Adipose tissue (tissue), 3 donors: ENCODE data around the gene CRB1. TPM values are rescaled to one million over a fixed set of nuclear protein-coding genes. Genes with fewer than 3 reads are reported as not detected.

Source experiments
- H3K27ac ChIP-seq: one replicate; pipeline ENCODE4 v1.5.1; 2013; ENCODE audit warnings: low read depth, low read length
- WGBS, 3 donors: extraction: QIAGEN DNeasy Blood & Tissue Kit; methylation state at CpG; one replicate each; pipeline ENCODE4 v1.1.7; 2013; 5-methylcytosine and 5-hydroxymethylcytosine counted together
- polyA plus RNA-seq, 3 donors: library from polyadenylated mRNA; stranded (reverse); fragments of 200-250 nt; gene quantifications; one replicate each; pipeline ENCODE4 v1.2.3, GENCODE V29; 2013
- donor health status: healthy with polysubstance abuse.
- donor health status: Bipolar disorder and iron deficiency.
- donor health status: healthy.

CRB1 gene
- polyA plus RNA-seq, result under 1 TPM in 2 of 3 donors, not detected in 1; 0.01 to 0.16 TPM

- no peak within 1 kb of the TSS for H3K27ac ChIP-seq
- WGBS, 3 donors, result 39 to 60% (median 46%) methylated on average over 4 of the region's 4 CpGs
These were observed at the start of gene CRB1 for GRCh38 chr1:197268012-197268411. Gene CRB1 (plus strand): TSS chr1:197268252. CDS start chr1:197268413, 161 bp downstream.

GRCh38 chr1:197218857-197219256 is 49.2 kb upstream of the CRB1 start:
- H3K27ac ChIP-seq, result no peak overlapping the region

- WGBS, 3 donors, result 81 to 94% (median 92%) methylated on average over 21 of the region's 21 CpGs
- H3K27ac ChIP-seq, result no peak overlapping the region
These were observed 45.9 kb upstream of the CRB1 start for GRCh38 chr1:197222025-197222685.

GRCh38 chr1:197222780-197223179 is 45.3 kb upstream of the CRB1 start:
- WGBS, 3 donors, result 92 to 97% (median 94%) methylated on average over 2 of the region's 2 CpGs
- H3K27ac ChIP-seq, result no peak overlapping the region

GRCh38 chr1:197224160-197224559 is 43.9 kb upstream of the CRB1 start:
- H3K27ac ChIP-seq, result no peak overlapping the region
- WGBS, 3 donors, result 52 to 89% (median 75%) methylated on average over 1 of the region's 1 CpG

GRCh38 chr1:197225611-197226010 is 42.4 kb upstream of the CRB1 start:
- WGBS, 3 donors, result 75 to 84% (median 82%) methylated on average over 5 of the region's 5 CpGs
- no peak overlapping the region for H3K27ac ChIP-seq

- H3K27ac ChIP-seq, result no peak overlapping the region
- 62 to 86% (median 79%) methylated on average over 1 of the region's 1 CpG for WGBS, 3 donors
These were observed 33.5 kb upstream of the CRB1 start for GRCh38 chr1:197234581-197234980.

GRCh38 chr1:197235355-197235754 is 32.7 kb upstream of the CRB1 start:
- WGBS, 3 donors, result 78 to 84% (median 84%) methylated on average over 2 of the region's 2 CpGs
- no peak overlapping the region for H3K27ac ChIP-seq

GRCh38 chr1:197247465-197247864 is 20.6 kb upstream of the CRB1 start:
- no peak overlapping the region for H3K27ac ChIP-seq
- 27 to 48% (median 47%) methylated on average over 1 of the region's 1 CpG for WGBS, 3 donors

- 35 to 52% (median 40%) methylated on average over 2 of the region's 2 CpGs for WGBS, 3 donors
- H3K27ac ChIP-seq, result no peak overlapping the region
These were observed 18.7 kb upstream of the CRB1 start for GRCh38 chr1:197249324-197249723.

GRCh38 chr1:197250616-197251015 is 17.4 kb upstream of the CRB1 start:
- H3K27ac ChIP-seq, result no peak overlapping the region
- 61 to 64% (median 64%) methylated on average over 2 of the region's 2 CpGs for WGBS, 3 donors

GRCh38 chr1:197252973-197253372 is 15.1 kb upstream of the CRB1 start:
- no peak overlapping the region for H3K27ac ChIP-seq
- 61 to 74% (median 67%) methylated on average over 4 of the region's 4 CpGs for WGBS, 3 donors

- H3K27ac ChIP-seq, result no peak overlapping the region
- WGBS, 3 donors, result 26 to 38% (median 32%) methylated on average over 1 of the region's 1 CpG
These were observed 13.2 kb upstream of the CRB1 start for GRCh38 chr1:197254866-197255265.

- 80 to 96% (median 85%) methylated on average over 1 of the region's 1 CpG for WGBS, 3 donors
- H3K27ac ChIP-seq, result no peak overlapping the region
These were observed 3.0 kb upstream of the CRB1 start for GRCh38 chr1:197264936-197265567.

GRCh38 chr1:197269053-197269452 is 1.0 kb downstream of the CRB1 start:
- no peak overlapping the region for H3K27ac ChIP-seq
- WGBS, 3 donors, result 46 to 57% (median 52%) methylated on average over 6 of the region's 6 CpGs

GRCh38 chr1:197272791-197273190 is 4.7 kb downstream of the CRB1 start:
- no peak overlapping the region for H3K27ac ChIP-seq

GRCh38 chr1:197277166-197277565 is 9.1 kb downstream of the CRB1 start:
- no peak overlapping the region for H3K27ac ChIP-seq
- 81 to 94% (median 85%) methylated on average over 3 of the region's 3 CpGs for WGBS, 3 donors

GRCh38 chr1:197284325-197284724 is 16.3 kb downstream of the CRB1 start:
- 38 to 88% (median 84%) methylated on average over 3 of the region's 3 CpGs for WGBS, 3 donors
- H3K27ac ChIP-seq, result no peak overlapping the region

- H3K27ac ChIP-seq, result no peak overlapping the region
- 62 to 83% (median 78%) methylated on average over 2 of the region's 2 CpGs for WGBS, 3 donors
These were observed 16.9 kb downstream of the CRB1 start for GRCh38 chr1:197284966-197285365.

GRCh38 chr1:197285526-197286205 is 17.6 kb downstream of the CRB1 start:
- WGBS, 3 donors, result 54 to 80% (median 77%) methylated on average over 4 of the region's 4 CpGs
- H3K27ac ChIP-seq, result no peak overlapping the region
